ENCODE measurements around the gene FBXO15.

The FBXO15 gene

DNA sequence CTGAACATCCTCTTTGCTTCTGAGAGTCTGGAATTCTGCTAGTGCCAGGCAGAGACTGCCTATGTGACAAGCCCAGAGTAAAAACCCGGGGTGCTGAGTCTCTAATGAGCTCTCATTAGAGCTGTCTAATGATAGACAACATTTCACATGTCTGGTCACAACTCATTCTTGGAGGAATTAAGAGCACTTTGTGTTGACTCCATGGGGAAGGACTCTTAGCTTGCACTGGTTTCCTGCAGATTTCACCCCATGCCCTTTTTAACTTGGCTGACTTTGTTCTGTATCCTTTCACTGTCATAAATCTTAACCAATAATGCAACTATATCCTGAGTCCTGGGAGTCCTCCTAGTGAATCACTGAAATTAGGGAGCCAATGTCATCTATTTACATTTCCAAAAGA, 33.5 kb downstream of the FBXO15 start:
- no peak for DNase-seq (ENCODE audit: low spot score)

DNA sequence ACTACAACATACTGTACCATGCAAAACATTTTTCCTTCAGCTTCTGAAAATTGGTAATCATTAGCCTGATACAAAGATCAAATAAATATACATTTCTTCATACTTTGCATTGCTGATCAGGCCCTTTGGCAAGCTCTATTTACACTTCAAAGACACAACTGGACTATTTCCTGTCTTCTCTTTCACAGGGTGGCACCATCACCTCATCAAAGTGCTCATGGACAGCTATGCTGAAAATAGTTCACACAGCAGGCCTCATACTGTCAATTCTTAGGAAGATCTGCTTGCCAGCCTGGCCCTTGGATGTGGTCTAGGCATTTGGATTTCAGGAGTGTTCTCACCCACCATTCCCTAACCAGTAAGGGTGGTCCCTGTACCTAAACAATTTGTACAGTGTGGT, 33.9 kb downstream of the FBXO15 start:
- no peak for DNase-seq (ENCODE audit: low spot score)

DNA sequence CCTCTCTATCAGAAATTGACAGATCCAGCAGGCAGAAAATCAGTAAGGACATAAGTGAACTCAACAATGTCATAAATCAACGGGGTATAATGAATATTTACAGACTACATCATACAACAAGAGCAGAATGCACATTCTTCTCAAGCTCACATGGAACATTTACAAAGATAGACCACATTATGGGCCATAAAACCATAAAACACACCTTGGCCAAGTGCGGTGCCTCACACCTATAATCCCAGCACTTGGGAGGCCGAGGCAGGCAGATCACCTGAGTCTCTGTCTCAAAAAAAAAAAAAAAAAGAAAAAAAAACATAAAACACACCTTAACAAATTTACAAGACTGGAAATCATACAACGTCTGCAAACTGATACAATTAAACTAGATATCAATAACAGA, 36.7 kb downstream of the FBXO15 start:
- DNase-seq (ENCODE audit: low spot score), result no peak

DNA sequence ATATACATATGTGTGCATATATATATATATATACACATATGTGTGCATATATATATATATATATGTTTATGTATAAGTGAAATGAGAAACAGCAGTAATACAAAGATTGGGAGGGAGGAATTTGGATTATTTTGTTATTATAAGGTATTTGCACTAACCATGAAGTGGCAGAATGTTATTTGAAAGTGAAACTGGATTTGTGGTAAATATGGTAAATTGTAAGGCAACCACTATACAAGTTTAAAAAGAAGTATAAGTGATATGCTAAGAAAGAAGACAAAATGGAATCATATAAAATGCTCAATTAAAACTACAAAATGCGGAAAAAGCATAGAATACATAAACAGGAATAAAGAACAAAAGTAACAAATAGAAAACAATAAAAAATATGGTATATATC, 37.5 kb downstream of the FBXO15 start:
- no peak for DNase-seq (ENCODE audit: low spot score)

DNA sequence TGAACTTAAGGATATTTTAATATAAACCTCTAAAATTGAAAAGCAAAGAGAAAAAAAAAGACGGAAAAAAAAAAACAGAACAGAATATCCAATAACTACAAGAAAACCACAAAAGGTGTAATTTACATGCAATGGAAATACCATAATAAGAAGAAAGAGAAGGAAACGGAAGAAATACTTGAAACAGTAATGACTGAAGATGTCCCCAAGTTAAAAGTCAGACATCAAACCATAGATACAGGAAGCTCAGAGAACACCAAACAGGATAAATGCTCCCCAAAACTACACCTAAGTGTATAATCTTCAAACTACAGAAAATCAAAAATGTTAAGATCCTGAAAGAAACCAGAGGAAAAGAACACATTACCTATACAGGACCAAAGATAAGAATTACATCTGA, 39.2 kb downstream of the FBXO15 start:
- no peak for DNase-seq (ENCODE audit: low spot score)

DNA sequence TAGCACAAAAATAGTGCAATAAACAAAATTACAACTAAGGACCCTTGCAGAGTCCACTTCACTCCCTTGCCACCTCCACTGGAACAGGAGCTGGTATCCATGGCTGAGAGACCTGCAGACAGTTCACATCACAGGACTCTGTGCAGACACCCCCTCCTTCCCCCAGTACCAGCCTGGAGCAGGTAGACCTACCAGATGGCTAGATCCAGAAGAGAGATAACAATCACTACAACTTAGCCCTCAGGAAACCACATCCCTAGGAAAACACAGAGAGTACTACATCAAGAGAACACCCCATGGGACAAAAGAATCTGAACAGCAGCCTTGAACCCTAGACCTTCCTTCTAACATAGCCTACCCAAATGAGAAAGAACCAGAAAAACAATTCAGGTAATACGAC, 49.8 kb downstream of the FBXO15 start:
- no peak for DNase-seq (ENCODE audit: low spot score)

DNA sequence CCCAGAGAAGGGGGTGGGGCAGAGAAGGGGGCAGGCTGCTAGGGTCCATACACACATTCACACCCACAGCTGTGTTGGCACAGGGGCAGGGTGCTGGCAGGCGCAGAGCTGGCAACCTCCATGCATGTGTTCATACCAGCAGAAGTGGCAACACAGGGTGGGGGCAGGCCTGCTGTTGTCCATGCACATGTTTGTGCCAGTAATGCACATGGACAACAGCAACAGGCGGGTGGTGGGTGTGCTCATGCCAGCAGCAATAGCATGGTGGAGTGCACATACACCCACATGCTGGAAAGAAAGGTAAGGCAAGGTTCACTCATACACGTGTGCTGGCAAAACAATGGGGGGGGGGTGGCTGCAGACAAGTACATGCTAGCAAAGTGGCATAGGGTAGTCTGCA, 54.7 kb downstream of the FBXO15 start:
- no peak for DNase-seq (ENCODE audit: low spot score)

DNA sequence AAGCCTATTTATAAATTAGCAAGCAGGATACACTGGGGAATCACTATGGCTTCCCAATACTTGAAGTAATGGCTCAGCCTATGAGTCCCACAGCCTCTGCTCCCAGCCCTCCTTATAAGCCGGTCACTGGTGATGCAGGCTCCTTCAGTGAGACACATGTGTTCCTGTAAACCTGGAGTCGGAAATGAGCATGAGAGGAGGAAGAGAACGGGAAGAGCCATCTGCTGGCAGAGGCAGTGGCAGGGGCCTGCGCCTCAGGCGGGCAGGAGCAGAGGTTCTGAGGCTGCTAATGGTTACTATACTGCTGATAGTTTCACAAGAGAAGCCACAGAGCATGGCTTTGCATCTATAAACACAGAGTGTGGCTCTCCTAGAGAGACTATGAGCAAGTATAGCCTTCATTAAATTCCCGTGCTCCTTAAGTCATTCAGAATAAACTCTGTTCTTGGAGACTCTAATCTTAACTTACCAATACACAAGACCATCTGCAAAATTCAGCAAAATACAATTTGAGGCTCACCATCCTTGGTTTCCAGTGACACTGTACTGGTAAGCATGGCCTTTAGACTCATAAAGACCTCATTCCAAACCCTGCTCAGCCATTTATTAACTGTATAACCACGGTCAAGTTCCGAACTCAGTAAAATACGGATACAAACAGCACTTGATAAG, 63.3 kb downstream of the FBXO15 start:
- no peak for DNase-seq (ENCODE audit: low spot score)

DNA sequence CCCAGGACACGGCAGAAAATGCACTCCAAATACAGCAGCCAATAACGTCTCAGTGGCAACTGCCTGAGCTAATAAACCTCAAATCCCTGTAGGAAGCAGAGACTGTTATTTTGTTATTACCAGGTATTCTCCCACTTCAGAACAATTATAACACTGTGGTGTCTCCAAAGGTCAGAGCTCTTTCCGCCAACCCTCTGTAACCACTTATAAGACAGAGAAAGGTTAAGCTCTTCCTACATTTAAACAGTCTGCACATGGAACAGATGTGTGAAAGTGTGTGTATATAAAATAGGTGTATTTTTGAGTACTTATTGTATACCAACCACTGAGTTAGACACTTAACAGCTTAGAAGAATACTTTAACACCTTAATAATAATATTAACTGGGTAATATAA, 64.1 kb downstream of the FBXO15 start:
- no peak for DNase-seq (ENCODE audit: low spot score)

DNA sequence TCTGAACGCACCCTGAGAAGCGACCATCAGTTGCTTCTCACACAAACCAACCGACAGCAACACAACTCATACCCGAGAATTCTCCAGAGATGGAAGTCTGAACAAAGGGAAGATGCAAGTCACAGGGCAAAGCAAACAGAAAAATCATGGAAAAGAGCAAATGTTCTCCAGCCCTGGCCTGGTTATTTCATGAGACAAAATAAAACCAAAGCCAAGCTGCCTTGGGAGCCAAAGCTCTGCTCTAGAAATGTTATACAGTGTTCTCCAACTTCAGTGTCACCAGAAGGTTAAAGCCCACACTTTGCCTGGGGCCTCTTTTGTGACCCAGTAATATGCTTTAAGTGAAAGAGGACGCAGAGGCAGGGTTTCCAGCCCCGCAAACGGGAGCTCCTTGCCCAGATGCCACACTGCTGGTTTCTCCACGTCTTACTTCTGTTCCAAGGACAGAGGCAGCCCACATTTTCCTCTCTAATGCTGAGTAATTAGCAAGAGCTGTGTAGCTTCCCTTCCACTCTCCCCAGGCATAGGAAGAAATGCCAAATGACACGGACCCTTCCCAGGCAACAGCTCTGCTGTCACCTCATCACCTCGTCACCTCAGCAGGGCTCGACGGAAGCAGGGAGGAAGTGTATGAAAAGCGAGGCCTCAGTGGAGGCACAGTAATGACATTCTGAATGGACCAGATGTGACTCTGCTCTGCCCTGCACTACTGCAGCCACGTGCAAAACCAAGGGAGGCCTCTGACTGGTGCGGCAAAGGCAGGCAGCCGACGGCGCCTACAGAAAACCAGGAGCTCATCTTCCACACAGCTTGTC, 64.7 kb downstream of the FBXO15 start:
- no peak for DNase-seq (ENCODE audit: low spot score)

DNA sequence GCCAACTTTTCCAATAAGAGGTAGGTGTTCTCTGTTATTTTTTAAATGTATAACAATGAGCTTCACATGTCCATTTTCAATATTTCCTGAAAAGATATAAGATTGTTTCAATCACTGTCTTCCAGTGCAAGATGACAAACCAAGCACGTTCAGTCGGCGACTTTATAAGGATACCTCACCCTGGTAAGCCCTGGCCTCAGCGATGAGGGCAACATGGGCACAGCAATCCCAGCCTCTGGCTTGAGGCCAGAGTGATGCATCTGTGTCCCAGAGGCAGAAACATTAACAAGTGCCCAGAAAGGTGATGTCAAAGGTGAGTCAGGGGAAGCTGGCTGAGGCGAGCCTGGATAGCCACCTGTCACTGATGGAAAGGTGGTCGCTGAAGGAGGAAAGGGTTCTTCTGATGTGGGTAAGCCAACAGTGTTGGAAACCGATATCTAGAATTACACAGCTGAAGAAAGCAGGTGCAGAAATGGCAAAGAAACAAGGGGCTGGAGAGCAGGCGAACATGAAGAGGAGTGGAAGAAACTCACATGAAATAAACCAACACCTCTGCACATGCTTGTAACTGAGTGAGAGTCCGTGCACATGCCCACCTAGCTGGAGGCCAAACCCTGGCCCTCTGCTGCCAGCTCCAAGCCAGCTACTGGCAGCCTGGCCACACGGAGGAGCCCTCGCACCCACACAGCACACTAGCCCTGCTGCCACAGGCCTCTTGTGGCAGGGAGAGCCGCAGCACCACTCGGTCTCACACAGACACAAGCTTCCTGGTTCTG, 65.5 kb downstream of the FBXO15 start:
- DNase-seq (ENCODE audit: low spot score), result peak; percentile 88

DNA sequence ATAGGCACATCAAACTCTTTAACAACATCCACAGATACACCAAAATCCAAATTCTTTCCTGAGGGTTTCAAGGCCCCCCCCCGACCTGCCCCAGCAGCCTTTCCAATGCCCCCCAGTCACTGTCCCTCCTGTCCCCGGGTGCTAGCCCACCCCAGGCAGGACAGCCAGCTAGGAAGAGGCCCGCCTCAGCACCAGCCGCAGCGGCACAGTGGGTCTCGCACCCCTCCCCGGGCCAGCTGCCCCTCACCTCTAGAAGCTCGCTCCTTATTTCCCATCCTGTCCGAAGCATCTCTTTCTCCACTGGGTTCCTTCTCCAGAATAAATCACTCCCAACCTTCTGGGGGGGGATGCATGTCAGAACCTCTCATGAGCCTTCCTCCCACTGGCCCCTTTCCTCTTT, 69.4 kb downstream of the FBXO15 start:
- DNase-seq (ENCODE audit: low spot score), result no peak

DNA sequence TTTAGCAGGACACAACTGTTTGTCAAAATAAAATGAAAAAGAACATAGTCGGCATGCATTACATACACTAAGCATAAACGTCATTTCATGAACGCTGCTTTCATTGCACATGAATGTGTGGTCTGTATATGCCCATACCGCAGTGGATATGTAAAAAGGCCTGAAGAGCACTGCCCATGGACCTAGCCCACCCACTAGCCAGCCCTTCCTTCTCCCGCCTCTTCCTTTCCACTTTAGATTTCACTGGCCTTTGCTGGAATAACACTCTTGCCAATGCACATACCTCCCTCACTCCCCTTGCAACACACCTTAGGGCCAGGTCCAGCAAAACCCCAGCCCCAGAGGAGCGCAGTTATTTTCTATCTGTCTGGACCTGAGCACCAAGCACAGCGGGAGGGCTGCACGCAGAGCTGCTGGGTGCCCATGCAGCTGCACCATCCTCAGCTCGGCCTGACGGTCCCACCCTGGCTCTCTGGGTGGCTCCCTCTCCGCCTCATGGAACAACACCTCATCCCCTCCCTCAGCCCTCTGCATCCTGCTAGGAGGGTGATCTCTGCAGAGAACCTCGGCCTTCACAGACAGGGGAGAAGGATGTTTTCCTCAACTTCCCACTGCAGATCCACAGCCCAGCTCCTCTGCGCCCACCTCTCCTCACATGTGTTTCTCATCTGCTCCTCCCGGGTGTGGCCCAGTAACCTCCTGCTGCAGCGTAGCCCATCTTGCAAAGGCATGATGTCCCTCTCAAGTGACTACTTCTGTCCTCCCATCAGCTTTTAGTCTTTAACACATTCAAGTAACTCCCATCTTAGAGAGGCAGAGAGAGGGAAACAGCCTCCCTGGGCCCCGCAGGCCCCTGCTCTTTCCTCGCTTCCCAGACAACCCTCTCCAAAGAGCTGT, 72.7 kb downstream of the FBXO15 start:
- DNase-seq (ENCODE audit: low spot score), result no peak

DNA sequence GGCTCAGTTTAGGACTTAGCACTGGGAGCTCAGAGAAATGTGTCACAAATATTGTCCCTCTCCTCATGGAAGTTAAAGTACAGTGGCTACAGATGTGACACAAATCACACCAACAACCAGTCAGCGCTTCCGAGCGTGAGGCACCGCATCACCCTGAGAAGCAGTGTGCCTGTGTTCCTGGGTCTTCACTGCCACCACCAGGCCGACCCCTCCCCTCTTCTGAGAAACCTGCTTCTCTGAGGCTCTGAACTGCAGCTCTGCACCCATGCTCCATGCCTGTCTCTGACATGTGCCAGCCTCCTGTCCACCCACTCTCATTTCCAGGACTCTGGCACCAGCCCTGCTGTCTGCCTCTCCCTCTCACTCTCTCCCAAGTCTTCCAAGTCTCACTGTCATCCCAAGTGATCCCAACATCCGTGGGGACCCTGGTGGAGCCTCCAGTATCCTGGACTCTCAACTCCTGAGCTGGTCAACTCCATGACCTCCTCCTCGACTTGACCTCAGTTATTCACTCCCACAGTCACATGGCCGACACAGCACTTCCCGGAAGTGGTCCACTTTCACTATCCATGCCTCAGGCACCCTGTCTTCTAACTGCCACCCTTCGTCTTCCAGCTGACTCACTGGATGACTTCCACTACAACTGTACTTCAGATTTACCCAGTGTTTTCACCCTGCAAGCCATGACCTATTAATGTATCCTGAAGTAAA, 73.5 kb downstream of the FBXO15 start:
- DNase-seq (ENCODE audit: low spot score), result no peak

DNA sequence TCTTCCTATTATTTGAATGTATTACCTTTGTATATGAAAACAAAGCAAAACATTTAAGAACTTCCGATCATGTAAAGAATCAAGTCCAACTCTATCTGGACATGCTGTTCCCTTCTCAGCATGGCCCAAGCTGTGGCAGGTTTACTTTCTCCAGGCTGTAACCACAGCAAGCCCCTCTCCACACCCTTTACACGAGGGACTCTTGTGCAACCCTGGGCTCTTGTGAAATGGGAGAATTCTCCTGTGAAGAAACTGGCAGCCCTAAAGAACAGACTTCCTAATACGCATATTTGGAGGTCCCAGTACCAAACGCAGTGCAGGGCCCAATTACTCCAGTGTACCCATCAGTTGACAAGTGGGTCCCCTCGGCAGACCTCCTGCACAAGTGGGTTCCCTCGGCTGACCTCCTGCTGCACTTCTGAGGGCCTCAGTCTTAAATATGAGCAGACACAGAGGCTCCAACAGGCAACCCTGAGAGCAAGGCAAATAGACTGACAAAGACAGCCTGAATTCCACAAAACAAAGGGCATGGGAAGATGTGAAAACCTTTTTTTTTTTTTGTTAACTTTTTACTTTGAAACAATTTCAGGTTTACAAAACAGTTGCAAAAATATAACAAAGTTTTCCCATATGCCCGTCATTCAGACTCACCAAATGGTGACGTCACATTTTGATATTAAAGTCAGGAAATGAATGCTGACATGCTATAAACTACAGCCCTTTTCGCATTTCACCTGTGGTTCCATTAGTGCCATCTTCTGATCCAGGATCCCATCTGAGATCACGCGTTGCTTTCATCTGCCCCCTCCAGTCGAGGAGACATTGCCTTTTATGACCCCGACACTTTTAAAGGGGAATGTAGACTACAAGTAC, 78.2 kb downstream of the FBXO15 start:
- no peak for DNase-seq (ENCODE audit: low spot score)

DNA sequence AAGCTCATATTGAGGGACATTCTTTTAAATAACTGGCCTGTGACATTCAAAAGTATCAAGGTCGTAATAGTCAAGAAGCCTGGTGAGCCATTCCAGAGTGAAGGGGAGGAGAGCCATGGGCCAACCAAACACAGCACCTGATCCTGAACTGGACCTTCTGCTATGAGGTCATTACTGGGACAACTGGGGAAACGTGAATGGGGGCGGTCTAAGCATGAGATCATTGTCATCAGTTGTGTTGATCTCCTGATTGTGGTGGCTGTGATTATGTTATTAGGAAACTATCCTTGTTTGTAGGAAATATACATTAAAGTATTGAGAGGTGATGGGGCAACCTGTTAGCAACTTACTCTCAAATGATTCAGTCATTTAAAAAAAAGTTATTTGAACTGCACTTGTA, 79.3 kb downstream of the FBXO15 start:
- no peak for DNase-seq (ENCODE audit: low spot score)

DNA sequence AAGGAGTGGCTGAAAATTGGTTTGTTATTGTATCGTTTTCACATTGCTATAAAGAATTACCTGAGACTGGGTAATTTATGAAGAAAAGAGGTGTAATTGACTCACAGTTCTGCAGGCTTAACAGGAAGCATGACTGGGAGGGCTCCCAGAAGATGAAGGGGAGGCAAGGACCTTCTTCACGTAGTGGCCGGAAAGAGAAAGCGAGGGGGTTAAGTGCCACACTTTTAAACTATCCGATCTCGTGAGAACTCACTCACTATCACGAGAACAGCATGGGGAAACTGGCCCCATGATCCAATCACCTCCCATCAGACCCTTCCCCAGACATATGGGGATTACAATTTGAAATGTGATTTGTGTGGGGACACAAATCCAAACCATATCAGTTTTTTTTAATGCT, 81.6 kb downstream of the FBXO15 start:
- no peak for DNase-seq (ENCODE audit: low spot score)

DNA sequence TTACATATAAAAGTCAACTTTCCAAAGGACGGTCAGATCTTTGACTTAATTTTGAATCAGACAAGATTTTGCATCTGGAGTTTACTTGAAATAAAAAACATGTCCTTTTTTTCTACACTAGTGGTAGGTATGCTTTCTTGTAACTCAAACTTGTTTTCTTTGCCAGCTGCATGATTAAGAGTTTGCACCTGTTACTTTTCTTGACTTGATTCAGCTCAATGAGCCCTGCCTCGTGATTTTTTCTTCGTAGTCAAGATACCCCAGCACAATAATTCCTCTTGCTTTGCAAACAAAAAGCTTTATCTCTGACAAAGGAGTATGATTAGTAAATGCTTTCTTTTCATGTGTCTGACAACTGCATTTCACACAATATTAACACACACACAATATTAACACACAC, 82.3 kb downstream of the FBXO15 start:
- DNase-seq (ENCODE audit: low spot score), result no peak

DNA sequence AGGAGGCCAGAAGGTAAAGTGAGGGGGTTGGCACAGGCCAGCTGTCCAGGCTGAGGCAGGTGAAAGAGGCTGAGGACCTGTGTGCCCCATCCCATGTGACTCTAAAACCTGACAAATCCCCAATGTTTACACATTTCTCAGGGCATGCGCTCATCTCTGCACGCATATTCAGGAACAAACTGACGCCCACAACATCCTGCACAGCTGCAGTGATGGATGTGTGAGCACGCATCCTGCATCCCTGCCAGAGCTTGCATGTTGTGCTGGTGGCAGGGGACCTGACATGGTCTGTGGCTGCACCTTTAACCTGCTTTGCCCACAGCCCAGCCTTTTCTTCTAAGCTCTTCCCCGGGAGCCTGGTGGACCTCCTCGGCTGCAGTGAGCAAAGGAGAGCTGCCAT, 83.1 kb downstream of the FBXO15 start:
- DNase-seq (ENCODE audit: low spot score), result peak; percentile 18

DNA sequence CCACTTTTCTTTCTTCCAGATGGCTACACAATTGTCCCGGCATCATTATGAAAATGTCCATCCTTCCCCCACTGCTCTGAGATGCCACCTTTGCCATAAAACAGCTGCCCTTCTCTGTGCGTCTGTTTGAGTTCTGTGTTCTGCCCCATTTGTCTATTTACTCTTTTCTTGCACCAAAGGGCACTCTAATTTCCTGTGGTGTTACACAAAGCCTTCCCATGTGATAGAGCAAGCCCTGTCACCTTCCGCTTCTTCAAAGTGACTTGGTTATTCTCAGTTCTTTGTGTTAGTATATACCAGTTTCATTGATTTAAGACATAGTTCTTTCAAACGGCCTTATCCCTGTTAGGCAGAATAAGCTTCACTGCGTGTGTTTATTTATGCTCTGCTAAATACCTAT, 84.1 kb downstream of the FBXO15 start:
- DNase-seq (ENCODE audit: low spot score), result no peak
